Activated CD4-positive, CD25-positive, alpha-beta regulatory T cell (primary cell): ENCODE data around the gene TCF19.

Experiments used
- DNase-seq, 4 experiments: peaks; one replicate each; lab custom pipeline; 2025; lab: John Stamatoyannopoulos, UW

TCF19 gene

GRCh38 chr6:31158140-31158862, at the start of gene TCF19:
TSS of gene TCF19 (plus strand) at chr6:31158589. CDS start at chr6:31159470, 881 bp downstream.
- peak; percentile 94 to 98 (median 96) for DNase-seq

GRCh38 chr6:31110825-31111582, 47.4 kb upstream of the TCF19 start:
- no peak for DNase-seq

GRCh38 chr6:31111712-31112111, 46.7 kb upstream of the TCF19 start:
- DNase-seq = no peak

GRCh38 chr6:31112478-31112877, 45.9 kb upstream of the TCF19 start, which contains the start of gene C6orf15:
TSS of gene C6orf15 (minus strand) at chr6:31112575. CDS start at chr6:31112555, 20 bp downstream.
- no peak for DNase-seq

GRCh38 chr6:31113861-31114540, 44.4 kb upstream of the TCF19 start:
- DNase-seq = no peak

- no peak for DNase-seq
Observed at GRCh38 chr6:31114541-31114878, 43.9 kb upstream of the TCF19 start, which contains the start of gene PSORS1C1. TSS of gene PSORS1C1 (plus strand) at chr6:31114800. CDS start at chr6:31129633, 14,833 bp downstream.

- no peak for DNase-seq
Observed at GRCh38 chr6:31114970-31115849, 43.2 kb upstream of the TCF19 start.

GRCh38 chr6:31115941-31116560, 42.3 kb upstream of the TCF19 start:
- no peak for DNase-seq

- no peak for DNase-seq
Observed at GRCh38 chr6:31116661-31117385, 41.6 kb upstream of the TCF19 start.

- DNase-seq = no peak
Observed at GRCh38 chr6:31118178-31118577, 40.2 kb upstream of the TCF19 start.

GRCh38 chr6:31120151-31120915, 38.1 kb upstream of the TCF19 start, which contains the start of gene CDSN:
TSS of gene CDSN (minus strand) at chr6:31120446. CDS start at chr6:31120419, 27 bp downstream.
- DNase-seq = no peak

- DNase-seq = no peak
Observed at GRCh38 chr6:31121131-31121790, 37.1 kb upstream of the TCF19 start.

GRCh38 chr6:31122791-31123706, 35.3 kb upstream of the TCF19 start:
- no peak for DNase-seq

GRCh38 chr6:31125162-31125561, 33.2 kb upstream of the TCF19 start:
- no peak for DNase-seq

- no peak for DNase-seq
Observed at GRCh38 chr6:31125586-31126363, 32.6 kb upstream of the TCF19 start.

- no peak for DNase-seq
Observed at GRCh38 chr6:31126396-31127175, 31.8 kb upstream of the TCF19 start.
